ENCODE measurements around the gene TBL1XR1.

The TBL1XR1 gene

GRCh38 chr3:177154733-177155132 lies 42.5 kb downstream of the TBL1XR1 start:
- peaks cover 16% of the 10 kb centered on the region for H3K36me3 ChIP-seq (ENCODE audit: control insufficient read depth, insufficient read depth, low read length)
- no peak overlapping the region for H3K4me3 ChIP-seq (ENCODE audit: extremely low read depth, insufficient read depth, low read length, poor library complexity, severe bottlenecking)
- WGBS, 2 experiments (ENCODE audit: insufficient coverage in 2 of 2): 93% methylated on average over 2 of the region's 3 CpGs; no CpG with 5 or more reads in 1 of the 2 experiments
- H3K27ac ChIP-seq (ENCODE audit: low read depth, low read length, severe bottlenecking): no peak overlapping the region
- H3K4me1 ChIP-seq (ENCODE audit: control insufficient read depth, insufficient read depth, low read length, poor library complexity, severe bottlenecking): peaks cover 17% of the 10 kb centered on the region
- no peaks in the 10 kb centered on the region for H3K9me3 ChIP-seq (ENCODE audit: control insufficient read depth, low read length)

- peak overlapping the region; percentile 10 for H3K27ac ChIP-seq (ENCODE audit: low read depth, low read length, severe bottlenecking)
Measured at GRCh38 chr3:177150970-177151627, 46.2 kb downstream of the TBL1XR1 start.

GRCh38 chr3:177150218-177150916 lies 46.9 kb downstream of the TBL1XR1 start:
- Histone ChIP-seq H3K4me1 (ENCODE audit: control insufficient read depth, insufficient read depth, low read length, poor library complexity, severe bottlenecking) (peaks cover 22% of the 10 kb centered on the region), H3K9me3 (ENCODE audit: control insufficient read depth, low read length) (no peaks in the 10 kb centered on the region), H3K4me3 (ENCODE audit: extremely low read depth, insufficient read depth, low read length, poor library complexity, severe bottlenecking) (no peak overlapping the region), H3K36me3 (ENCODE audit: control insufficient read depth, insufficient read depth, low read length) (peaks cover 29% of the 10 kb centered on the region), H3K27ac (ENCODE audit: low read depth, low read length, severe bottlenecking) (peak overlapping the region; percentile 36)
- WGBS, 2 experiments (ENCODE audit: insufficient coverage in 2 of 2): 90 to 100% methylated on average over 1 to 2 of the region's 3 CpGs

More at GRCh38 chr3:177150970-177151627, 46.2 kb downstream of the TBL1XR1 start:
- no peaks in the 10 kb centered on the region for H3K9me3 ChIP-seq (ENCODE audit: control insufficient read depth, low read length)
- H3K4me1 ChIP-seq (ENCODE audit: control insufficient read depth, insufficient read depth, low read length, poor library complexity, severe bottlenecking): peaks cover 18% of the 10 kb centered on the region
- no peak overlapping the region for H3K4me3 ChIP-seq (ENCODE audit: extremely low read depth, insufficient read depth, low read length, poor library complexity, severe bottlenecking)
- WGBS, 2 experiments (ENCODE audit: insufficient coverage in 2 of 2): 97 to 100% methylated on average over 5 to 6 of the region's 7 CpGs
- peaks cover 23% of the 10 kb centered on the region for H3K36me3 ChIP-seq (ENCODE audit: control insufficient read depth, insufficient read depth, low read length)

GRCh38 chr3:177149106-177149505 lies 48.2 kb downstream of the TBL1XR1 start:
- H3K36me3 ChIP-seq (ENCODE audit: control insufficient read depth, insufficient read depth, low read length): peaks cover 42% of the 10 kb centered on the region

GRCh38 chr3:177147790-177148189 lies 49.5 kb downstream of the TBL1XR1 start:
- H3K9me3 ChIP-seq (ENCODE audit: control insufficient read depth, low read length): no peaks in the 10 kb centered on the region
- H3K27ac ChIP-seq (ENCODE audit: low read depth, low read length, severe bottlenecking): peak overlapping the region; percentile 23
- H3K36me3 ChIP-seq (ENCODE audit: control insufficient read depth, insufficient read depth, low read length): peaks cover 48% of the 10 kb centered on the region
- WGBS, 2 experiments (ENCODE audit: insufficient coverage in 2 of 2): no CpG with 5 or more reads among the region's 1 CpG
- no peak overlapping the region for H3K4me3 ChIP-seq (ENCODE audit: extremely low read depth, insufficient read depth, low read length, poor library complexity, severe bottlenecking)
- peaks cover 29% of the 10 kb centered on the region for H3K4me1 ChIP-seq (ENCODE audit: control insufficient read depth, insufficient read depth, low read length, poor library complexity, severe bottlenecking)

More at GRCh38 chr3:177149106-177149505, 48.2 kb downstream of the TBL1XR1 start:
- H3K27ac ChIP-seq (ENCODE audit: low read depth, low read length, severe bottlenecking): no peak overlapping the region
- no peak overlapping the region for H3K4me3 ChIP-seq (ENCODE audit: extremely low read depth, insufficient read depth, low read length, poor library complexity, severe bottlenecking)
- WGBS, 2 experiments (ENCODE audit: insufficient coverage in 2 of 2): 94 to 97% methylated on average over 3 of the region's 3 CpGs
- H3K9me3 ChIP-seq (ENCODE audit: control insufficient read depth, low read length): no peaks in the 10 kb centered on the region
- peaks cover 29% of the 10 kb centered on the region for H3K4me1 ChIP-seq (ENCODE audit: control insufficient read depth, insufficient read depth, low read length, poor library complexity, severe bottlenecking)

- Histone ChIP-seq H3K36me3 (ENCODE audit: control insufficient read depth, insufficient read depth, low read length) (peaks cover 48% of the 10 kb centered on the region), H3K9me3 (ENCODE audit: control insufficient read depth, low read length) (no peaks in the 10 kb centered on the region), H3K4me1 (ENCODE audit: control insufficient read depth, insufficient read depth, low read length, poor library complexity, severe bottlenecking) (peaks cover 29% of the 10 kb centered on the region), H3K27ac (ENCODE audit: low read depth, low read length, severe bottlenecking) (peak overlapping the region; percentile 18), H3K4me3 (ENCODE audit: extremely low read depth, insufficient read depth, low read length, poor library complexity, severe bottlenecking) (no peak overlapping the region)
- 89 to 94% methylated on average over 3 to 4 of the region's 4 CpGs for WGBS, 2 experiments (ENCODE audit: insufficient coverage in 2 of 2)
Measured at GRCh38 chr3:177146646-177147045, 50.6 kb downstream of the TBL1XR1 start.

- H3K4me1 ChIP-seq (ENCODE audit: control insufficient read depth, insufficient read depth, low read length, poor library complexity, severe bottlenecking): peaks cover 25% of the 10 kb centered on the region
- H3K27ac ChIP-seq (ENCODE audit: low read depth, low read length, severe bottlenecking): no peak overlapping the region
- H3K36me3 ChIP-seq (ENCODE audit: control insufficient read depth, insufficient read depth, low read length): peaks cover 48% of the 10 kb centered on the region
- WGBS, 2 experiments (ENCODE audit: insufficient coverage in 2 of 2): 100% methylated on average over 2 of the region's 2 CpGs; no CpG with 5 or more reads in 1 of the 2 experiments
- no peak overlapping the region for H3K4me3 ChIP-seq (ENCODE audit: extremely low read depth, insufficient read depth, low read length, poor library complexity, severe bottlenecking)
- H3K9me3 ChIP-seq (ENCODE audit: control insufficient read depth, low read length): no peaks in the 10 kb centered on the region
Measured at GRCh38 chr3:177145954-177146353, 51.3 kb downstream of the TBL1XR1 start.

GRCh38 chr3:177145381-177145780 lies 51.9 kb downstream of the TBL1XR1 start:
- H3K9me3 ChIP-seq (ENCODE audit: control insufficient read depth, low read length): no peaks in the 10 kb centered on the region
- no peak overlapping the region for H3K4me3 ChIP-seq (ENCODE audit: extremely low read depth, insufficient read depth, low read length, poor library complexity, severe bottlenecking)
- 100% methylated on average over 1 of the region's 1 CpG; no CpG with 5 or more reads in 1 of the 2 experiments for WGBS, 2 experiments (ENCODE audit: insufficient coverage in 2 of 2)
- H3K4me1 ChIP-seq (ENCODE audit: control insufficient read depth, insufficient read depth, low read length, poor library complexity, severe bottlenecking): peaks cover 21% of the 10 kb centered on the region
- H3K27ac ChIP-seq (ENCODE audit: low read depth, low read length, severe bottlenecking): no peak overlapping the region
- peaks cover 53% of the 10 kb centered on the region for H3K36me3 ChIP-seq (ENCODE audit: control insufficient read depth, insufficient read depth, low read length)

- Histone ChIP-seq H3K9me3 (ENCODE audit: control insufficient read depth, low read length) (no peaks in the 10 kb centered on the region), H3K4me3 (ENCODE audit: extremely low read depth, insufficient read depth, low read length, poor library complexity, severe bottlenecking) (no peak overlapping the region), H3K36me3 (ENCODE audit: control insufficient read depth, insufficient read depth, low read length) (peaks cover 57% of the 10 kb centered on the region), H3K27ac (ENCODE audit: low read depth, low read length, severe bottlenecking) (no peak overlapping the region), H3K4me1 (ENCODE audit: control insufficient read depth, insufficient read depth, low read length, poor library complexity, severe bottlenecking) (peaks cover 16% of the 10 kb centered on the region)
- WGBS, 2 experiments (ENCODE audit: insufficient coverage in 2 of 2): no CpG with 5 or more reads among the region's 3 CpGs
Measured at GRCh38 chr3:177144922-177145321, 52.4 kb downstream of the TBL1XR1 start.

- H3K4me3 ChIP-seq (ENCODE audit: extremely low read depth, insufficient read depth, low read length, poor library complexity, severe bottlenecking): no peak overlapping the region
- peaks cover 11% of the 10 kb centered on the region for H3K4me1 ChIP-seq (ENCODE audit: control insufficient read depth, insufficient read depth, low read length, poor library complexity, severe bottlenecking)
- peaks cover 56% of the 10 kb centered on the region for H3K36me3 ChIP-seq (ENCODE audit: control insufficient read depth, insufficient read depth, low read length)
- WGBS, 2 experiments (ENCODE audit: insufficient coverage in 2 of 2): 87 to 96% methylated on average over 4 of the region's 6 CpGs
- H3K9me3 ChIP-seq (ENCODE audit: control insufficient read depth, low read length): no peaks in the 10 kb centered on the region
- no peak overlapping the region for H3K27ac ChIP-seq (ENCODE audit: low read depth, low read length, severe bottlenecking)
Measured at GRCh38 chr3:177141899-177142646, 55.2 kb downstream of the TBL1XR1 start.

Measured in mesodermal cell (in vitro differentiated cells).